NCI-H2029 treated with DMSO at 0.1 percent for 48 hours (cell line): ENCODE measurements around the gene AEBP1.

Experiments
- DNase-seq: peaks from one replicate; lab custom pipeline; 2025; lab: John Stamatoyannopoulos, UW

AEBP1 gene

GRCh38 chr7:44084701-44085100, 19.4 kb upstream of the AEBP1 start:
- DNase-seq = no peak

DNA sequence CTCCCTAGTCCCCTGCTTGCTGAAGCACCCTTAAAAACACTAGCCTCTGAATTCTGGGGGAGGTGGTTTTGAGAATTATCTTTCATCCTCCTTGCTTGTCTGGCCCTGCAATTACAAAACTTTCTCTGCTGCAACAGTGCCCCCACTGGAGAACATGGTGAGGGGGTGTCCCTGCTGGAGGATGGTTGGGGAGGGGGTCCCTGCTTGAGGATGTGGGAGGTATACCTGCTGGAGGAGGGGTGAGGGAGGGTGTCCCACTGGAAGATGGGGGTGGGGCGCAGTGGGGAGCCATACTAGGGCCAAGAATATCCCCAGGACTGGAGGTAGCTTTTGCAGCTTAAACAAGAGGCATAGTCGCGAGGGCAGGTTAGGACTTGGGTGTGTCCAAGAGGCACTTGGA, 18.6 kb upstream of the AEBP1 start:
- DNase-seq = no peak

DNA sequence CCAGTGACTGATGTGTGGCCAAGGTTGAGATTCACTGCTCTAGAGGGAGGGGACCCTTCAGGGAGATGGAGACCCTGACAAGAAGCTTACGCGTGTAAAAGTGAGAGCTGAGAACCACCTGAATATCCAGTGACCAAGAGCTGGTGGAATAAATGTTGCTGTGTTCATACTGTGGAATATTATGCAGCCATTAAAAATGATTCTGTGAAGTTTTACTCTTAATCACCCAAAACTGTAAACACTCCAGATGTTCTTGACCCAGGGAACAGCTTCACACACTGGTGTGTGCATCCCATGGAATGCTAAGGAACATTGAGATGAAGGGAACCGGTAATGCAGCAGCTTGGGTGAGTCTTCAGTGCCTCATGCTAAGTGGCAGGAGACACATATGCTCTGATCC, 17.5 kb upstream of the AEBP1 start:
- DNase-seq = no peak

DNA sequence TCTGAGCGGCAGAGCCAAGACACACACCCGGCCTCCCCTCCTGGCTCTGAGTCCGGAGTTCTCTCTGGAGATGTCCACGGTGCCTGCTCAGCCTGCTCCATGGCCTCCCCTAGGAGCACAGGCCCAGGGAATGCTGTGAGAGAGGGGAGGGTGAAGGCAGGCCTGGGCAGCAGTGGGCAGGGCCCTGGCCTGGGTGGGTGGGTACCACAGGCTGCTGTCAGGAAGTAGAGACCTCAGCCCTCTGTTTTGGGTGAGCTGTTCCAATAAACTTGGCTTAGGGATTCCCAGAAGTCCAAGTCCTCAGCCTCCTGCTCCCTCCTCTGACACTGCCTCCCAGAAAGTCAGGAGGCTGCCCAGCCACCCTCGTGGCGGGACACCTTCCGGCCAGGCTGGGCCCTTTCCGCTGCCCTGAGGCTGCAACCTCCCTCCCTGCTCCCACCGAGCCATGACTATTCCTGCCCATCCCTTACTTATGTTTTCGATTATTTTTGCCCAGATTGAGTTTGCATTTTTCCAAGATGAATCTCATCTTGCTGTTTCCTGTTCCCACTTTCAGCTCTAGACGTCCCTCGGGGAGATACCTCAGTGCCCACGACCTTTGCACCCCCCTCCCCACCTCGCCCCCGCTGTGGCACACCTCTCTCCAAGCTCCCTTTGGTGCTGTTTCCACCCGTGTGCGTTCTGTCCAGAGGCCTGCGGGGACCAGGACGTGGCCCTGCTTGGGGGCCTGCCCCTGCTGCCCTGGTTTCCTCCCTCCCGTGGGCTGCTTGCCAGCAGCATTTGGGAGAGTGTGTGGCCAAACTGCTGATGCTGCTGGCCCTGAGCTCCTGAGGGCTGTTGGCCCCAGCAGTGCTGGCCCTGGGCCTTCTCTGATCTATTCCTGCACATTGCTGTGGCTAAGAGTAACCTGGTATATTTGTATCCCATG, 16.0 kb upstream of the AEBP1 start:
- DNase-seq = no peak

- DNase-seq = no peak
Observed at GRCh38 chr7:44093102-44093641, 11.0 kb upstream of the AEBP1 start.

- DNase-seq = no peak
Observed at GRCh38 chr7:44094365-44094764, 9.8 kb upstream of the AEBP1 start.

DNA sequence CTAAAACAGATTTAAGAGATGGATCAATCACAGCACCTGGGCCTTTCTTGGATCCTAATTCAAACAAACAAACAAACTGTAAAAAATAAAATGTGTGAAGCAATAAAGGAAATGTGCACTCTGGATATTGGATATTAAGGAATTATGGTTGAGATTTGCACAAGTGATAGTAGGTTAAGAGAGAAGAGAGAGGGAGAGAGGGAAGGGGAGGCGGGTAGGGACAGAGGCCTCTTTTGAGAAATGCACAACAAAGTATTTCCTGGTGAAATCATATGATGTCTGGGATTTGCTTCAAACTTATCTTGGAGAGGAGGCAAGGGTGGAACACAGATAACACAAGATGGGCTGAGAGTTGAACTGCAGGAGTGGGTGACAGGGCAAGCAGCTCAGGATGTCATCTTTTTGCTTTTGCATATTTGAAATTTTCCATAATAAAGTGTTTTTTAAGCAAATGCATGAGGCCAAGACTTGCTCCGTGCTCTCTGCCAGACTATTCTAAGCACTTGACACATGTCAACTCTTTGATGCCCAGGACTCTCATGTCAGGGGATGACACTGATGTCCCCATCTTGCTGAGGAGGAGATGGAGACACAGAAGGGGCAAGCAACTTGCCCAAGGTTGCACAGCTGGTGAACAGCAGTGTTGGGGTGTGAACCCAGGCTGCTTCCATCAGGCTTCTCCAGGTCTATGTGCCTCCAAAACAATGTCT, 9.1 kb upstream of the AEBP1 start:
- no peak for DNase-seq

DNA sequence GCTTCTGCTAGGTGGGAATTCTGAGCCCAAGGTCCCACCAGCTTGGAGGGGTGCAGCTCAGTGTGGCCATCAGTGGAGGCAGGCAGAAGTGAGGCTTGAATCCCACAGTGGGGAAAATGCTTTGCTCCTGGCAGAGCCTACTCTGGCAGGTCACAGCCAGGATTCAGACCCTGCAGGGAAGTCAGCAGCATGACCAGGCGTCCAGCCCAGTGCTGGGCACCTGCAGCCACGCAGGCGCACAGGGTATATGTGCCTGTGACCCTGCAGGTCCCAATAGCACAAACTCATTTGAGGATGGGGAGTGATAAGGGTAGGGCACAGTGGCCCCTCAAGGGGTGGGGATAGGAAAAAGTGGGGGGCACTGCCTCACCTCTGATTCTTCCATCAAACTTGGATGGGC, 8.4 kb upstream of the AEBP1 start:
- no peak for DNase-seq

DNA sequence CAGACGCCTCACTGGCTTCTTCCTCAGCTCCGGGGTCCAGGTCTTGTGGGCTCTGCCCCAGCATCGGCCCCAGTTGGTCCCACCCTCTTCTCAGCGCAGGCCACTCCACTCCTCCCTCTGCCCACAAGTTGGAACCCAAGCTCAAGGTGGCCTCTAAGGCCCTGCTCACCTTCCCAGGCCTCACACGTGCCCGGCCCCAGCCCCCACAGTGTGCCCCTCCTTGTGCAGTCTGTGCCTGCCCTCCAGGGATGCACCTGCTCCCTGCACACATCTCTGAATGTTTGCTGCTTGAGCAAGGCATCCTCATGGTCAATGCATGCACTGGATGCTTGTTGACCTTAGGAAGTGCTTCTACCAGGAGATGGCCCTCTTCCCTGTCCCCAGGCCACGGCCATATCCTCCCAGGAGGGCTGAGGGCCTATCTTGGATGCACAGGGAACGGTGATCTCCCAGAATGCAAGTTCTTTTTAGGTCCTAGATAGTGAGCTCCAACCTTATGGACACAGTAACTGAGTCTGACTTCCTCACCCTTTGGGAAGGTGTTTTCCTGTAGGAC, 7.7 kb upstream of the AEBP1 start:
- no peak for DNase-seq

- no peak for DNase-seq
Observed at GRCh38 chr7:44097064-44097932, 6.8 kb upstream of the AEBP1 start.

- DNase-seq = no peak
Observed at GRCh38 chr7:44098092-44099068, 5.8 kb upstream of the AEBP1 start.

- no peak for DNase-seq
Observed at GRCh38 chr7:44099669-44100068, 4.5 kb upstream of the AEBP1 start.

DNA sequence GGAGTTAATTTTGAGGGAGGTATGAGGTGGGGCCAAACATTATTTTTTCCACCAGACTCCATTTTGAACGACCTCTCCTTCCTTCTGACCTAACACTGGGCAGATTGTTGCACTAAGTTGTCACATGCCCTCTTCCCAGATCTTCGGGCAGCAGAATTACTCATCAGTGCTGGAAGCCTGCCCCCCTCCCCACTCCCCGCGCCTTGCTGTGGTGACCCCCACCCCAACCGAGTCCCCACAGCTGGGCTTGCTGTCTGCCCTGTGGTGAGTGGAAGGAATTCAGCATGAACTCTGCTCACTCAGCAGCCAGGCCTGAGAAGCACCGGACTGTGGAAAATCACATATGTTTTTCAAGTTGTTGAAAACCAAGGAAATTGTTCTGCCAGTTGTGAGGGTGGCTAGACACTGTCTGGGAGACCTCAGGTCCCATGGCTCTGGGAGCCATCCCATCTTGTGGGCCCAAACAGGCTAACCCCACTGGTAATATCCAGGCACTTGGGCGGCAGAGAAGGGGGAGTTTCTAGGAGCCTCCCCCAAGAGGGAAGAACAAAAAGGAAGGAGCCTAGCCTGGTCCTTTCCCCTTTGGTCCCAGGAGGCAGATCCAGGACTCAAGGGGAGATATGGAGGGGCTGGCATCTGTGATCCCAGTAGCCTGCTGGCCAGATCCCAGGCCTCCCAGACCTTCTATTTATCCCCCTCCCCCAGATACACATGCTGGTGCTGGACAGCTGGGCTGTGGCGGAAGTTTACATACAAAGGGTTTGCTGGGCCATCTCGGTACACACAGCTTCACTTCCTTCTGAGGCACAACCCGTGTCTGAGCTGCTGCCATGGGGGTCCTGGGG, 3.5 kb upstream of the AEBP1 start:
- no peak for DNase-seq

DNA sequence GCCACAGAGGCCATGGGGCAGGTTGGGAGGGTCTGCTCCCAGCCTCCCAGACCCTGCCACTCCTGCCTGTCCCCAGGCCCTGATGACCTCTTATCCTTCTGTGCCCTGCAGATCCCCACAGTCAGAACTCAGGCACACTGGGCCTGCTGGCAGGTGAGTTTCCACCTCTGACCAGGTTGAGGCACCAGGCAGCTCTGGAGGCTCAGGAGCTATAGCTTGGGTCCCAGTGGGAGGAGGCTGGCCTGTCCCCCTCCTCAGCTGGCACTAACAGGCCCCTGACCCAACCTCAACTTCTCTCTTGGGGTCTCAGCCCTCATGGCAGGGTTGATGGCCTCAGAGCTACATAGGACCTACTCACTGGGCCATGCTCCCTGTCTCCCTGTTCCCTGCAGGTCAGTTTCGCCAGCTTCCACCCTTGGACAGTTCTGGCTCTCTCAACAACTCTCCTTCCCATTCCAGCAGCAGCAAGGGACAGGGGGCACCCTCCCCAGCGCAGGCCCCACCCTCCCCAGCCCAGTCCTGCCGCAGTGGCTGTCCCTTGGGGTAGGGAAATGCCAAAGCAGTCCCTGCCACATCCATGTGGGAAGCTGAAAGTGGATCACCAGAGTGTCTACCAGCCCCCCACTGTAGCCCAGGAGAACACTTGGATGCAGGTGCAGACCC, 2.7 kb upstream of the AEBP1 start:
- DNase-seq = no peak

DNA sequence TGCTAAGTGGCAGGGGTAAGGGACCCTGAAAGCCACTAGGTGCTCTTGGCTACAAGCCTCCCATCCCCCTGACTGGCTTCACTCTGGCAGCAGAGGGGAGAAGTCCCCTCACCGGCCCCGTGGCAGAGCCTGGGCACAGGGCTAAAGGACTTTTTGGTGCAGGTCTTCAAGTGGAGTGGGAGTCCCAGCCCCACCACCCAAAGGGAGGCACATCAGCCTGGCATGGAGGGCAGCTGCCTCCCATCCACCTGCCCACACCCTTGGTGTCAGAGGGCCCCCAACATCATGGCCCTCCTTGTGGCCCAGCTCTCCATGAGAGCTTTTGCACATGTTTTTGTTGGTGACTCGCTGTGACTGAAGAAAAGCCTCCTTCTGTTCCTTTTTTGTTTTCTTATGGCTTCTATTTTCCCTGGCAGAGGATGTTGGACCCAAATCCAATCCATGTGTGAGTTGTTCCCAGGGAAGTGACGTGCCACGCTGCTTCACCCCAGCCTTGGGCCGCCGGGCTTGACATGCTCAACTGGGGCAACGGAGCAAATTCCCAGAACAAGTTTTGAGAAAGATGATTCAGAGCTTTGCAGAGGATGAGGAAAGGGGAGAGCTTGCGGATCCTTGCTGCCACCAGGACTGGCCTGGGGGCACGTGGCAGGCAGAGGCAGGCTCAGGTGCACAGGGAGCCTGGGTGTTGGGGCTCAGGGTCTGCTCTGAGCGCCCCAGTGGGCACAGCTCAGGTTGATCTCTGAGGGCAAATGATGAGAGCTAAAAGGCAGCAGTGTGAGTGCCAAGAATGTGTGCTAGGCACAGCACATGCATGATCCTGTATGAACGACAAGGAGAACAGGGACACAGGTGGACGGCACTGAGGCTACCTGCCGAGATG, 1.9 kb upstream of the AEBP1 start:
- DNase-seq = no peak

DNA sequence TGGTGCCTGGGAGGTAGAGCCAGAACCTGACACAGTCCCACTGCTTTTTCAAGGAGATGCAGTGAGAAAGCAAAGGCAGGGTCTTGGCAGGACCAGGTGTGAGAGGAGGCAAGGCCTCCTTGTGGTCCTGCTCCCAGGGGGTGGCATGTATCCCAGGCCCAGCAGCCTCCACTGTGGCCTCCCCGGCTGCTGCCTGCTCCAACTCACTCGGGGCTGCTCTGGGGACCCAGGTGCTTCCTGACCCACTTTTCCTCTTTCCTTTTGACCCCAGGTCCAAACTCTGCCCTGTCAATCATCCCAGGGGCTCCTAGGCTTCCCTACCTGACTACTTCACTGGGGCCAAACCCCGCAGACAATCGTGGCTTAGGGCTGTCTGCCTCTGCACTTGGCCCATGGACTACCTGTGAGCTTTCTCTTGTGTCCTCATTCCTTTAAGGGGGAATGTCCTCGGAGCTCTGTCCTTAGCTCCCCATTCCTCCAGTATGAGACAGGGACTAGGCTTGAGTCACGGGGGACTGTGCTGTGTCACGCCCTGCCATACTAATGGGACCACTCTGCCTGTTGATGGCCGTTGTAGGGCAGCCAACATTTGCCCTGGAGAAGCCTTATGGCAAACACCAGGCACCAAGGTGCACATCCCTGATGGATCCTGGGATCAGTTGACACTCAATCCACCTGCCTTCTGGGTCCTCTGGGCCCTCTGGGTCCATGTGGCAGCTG, 1.1 kb upstream of the AEBP1 start:
- no peak for DNase-seq

GRCh38 chr7:44103566-44103922, 601 bp upstream of the AEBP1 start:
- DNase-seq = no peak
